Stimulated activated CD8-positive, alpha-beta memory T cell treated with anti-CD3 and anti-CD28 coated beads, Interleukin-15, amount 100 ng/mL, for 48 hours (primary cell): ENCODE measurements around the gene COL4A5.
"Not testable (repeated sequence)": the region's sequence is repeated elsewhere in the genome, so short reads cannot be mapped to it uniquely, and the experiment has no call there.

Experiments
- DNase-seq, 2 donors: peaks; one replicate each; pipeline ENCODE4 v3.0.0-alpha.2; 2020; ENCODE audit warnings: low read depth in 2 of 2

COL4A5 gene

GRCh38 chrX:108453841-108454240 lies 14.2 kb downstream of the COL4A5 start:
- DNase-seq = no peak

DNA sequence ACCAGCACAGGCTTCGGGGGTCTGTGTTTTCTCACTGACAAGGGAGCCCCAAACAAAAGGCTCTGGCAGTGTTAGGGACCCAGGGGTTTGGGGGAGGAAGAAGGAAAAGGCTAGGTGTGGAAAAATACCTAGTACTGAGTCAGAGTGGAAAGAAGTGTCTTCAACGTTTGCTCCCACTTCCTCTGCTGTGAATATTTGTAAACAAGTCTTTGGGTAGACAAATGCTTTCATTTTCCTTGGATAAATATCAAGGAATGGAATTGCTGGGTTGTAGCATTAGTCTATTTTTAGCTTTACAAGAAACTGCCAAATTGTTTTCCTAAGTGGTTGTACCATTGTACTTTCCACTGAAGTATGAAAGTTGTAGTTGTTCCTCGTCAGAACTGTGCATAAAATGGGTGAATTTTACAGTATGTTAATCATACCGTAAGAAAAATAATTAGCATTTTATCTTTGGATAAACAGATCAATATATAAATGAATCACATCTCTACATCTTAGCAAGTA lies 17.4 kb downstream of the COL4A5 start:
- DNase-seq = no peak

DNA sequence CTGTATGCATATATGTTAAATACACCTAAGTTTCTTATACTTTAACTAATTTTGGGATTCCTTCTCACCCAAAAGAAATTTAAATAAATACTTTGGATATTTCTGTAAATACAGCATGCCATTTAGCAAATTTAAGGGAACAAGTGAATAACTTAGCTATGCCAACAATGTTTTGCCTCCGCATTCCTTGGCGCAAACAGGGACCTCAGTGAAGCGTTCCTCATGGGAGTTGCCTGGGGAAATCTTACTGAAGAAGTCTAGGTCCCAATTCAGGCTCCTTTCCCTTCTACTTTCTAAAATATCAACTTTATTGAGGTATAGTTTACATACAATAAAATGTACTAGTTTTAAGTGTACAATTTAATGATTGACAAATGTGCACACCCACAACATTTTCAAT lies 25.0 kb downstream of the COL4A5 start:
- DNase-seq = no peak

DNA sequence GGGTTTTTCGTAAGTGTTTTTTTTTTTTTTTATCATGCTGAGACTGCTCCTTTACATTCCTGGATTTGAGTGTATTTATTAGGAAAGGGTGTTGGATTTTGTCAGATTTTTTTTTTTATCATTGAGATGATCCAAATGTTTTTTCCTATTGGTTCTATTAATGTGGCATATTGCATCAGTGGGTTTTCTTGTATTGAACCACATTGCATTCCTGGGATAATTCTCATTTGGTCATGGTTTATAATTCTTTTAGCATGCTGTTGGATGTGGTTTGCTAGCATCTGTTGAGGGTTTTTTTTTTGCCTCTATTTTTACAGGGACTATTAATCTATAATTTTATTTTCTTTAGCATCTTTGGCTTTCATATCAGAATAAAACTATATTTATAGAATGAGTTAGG lies 28.8 kb downstream of the COL4A5 start:
- DNase-seq = no peak

- DNase-seq = no peak
Measured at GRCh38 chrX:108473979-108474378, 34.3 kb downstream of the COL4A5 start.

GRCh38 chrX:108481528-108481927 lies 41.9 kb downstream of the COL4A5 start:
- DNase-seq = not testable (repeated sequence)

- no peak for DNase-seq
Measured at GRCh38 chrX:108484251-108484650, 44.6 kb downstream of the COL4A5 start.

DNA sequence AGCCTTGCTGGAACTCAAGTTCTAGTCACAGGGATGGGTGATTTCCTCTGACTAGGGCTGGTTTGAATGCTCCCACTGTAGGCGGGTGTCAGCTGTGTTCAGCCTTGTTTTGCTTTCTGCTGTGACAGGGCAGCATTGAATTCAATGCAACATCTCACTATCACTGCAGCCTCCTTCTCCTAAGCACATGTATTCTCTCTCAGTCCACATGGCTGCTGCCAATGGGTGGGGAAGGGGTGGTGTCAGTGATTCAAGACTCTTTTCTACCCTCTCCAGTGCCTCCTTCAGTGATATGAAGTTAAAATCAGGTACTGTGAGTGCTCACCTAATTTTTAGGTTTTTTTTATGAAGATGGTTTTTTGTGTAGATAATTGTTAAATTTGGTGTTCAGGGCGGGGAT lies 46.3 kb downstream of the COL4A5 start:
- no peak for DNase-seq

- DNase-seq = no peak
Measured at GRCh38 chrX:108494406-108495090, 54.9 kb downstream of the COL4A5 start.

- no peak for DNase-seq
Measured at GRCh38 chrX:108511721-108512120, 72.1 kb downstream of the COL4A5 start.

- no peak for DNase-seq
Measured at GRCh38 chrX:108516184-108516583, 76.5 kb downstream of the COL4A5 start.

DNA sequence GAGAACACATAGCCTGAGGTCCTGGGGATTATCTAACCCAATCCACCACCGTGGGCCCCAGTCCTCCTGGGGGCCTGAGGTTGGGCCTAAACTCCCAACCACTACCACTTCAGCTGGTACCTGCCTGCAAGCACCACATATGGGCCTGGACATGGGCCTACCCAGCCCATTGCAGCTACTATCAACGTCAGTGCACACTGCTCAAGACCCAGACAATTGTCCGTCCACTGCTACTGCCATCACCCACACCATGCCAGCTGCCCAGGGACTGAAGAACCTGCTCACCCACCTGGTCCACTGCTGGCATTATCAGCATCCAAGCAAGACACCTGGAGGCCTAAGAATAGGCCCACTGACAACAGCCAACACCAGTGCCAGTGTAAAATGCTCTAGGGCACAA lies 88.1 kb downstream of the COL4A5 start:
- no peak for DNase-seq

- DNase-seq = no peak
Measured at GRCh38 chrX:108537005-108537404, 97.4 kb downstream of the COL4A5 start.

DNA sequence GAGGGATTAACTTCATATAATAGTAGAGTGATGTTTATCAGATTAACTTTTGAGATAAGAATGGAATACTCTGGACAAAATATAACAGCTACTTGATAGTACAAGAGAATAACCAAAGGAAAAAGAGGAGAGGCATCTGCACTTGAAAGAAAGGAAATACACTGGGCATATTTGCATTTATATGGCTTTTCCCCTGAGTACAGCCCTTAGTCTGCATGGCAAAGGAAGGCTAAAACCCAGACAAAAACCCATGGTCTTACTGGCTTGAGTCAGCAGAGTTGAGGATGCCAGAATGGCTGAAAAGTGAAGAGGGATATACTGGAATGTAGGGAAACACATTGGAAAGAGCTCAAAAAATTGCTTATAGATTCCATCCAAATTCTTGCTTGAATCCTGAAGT lies 101.6 kb downstream of the COL4A5 start:
- DNase-seq = no peak

- DNase-seq = no peak
Measured at GRCh38 chrX:108557580-108557979, 117.9 kb downstream of the COL4A5 start.

DNA sequence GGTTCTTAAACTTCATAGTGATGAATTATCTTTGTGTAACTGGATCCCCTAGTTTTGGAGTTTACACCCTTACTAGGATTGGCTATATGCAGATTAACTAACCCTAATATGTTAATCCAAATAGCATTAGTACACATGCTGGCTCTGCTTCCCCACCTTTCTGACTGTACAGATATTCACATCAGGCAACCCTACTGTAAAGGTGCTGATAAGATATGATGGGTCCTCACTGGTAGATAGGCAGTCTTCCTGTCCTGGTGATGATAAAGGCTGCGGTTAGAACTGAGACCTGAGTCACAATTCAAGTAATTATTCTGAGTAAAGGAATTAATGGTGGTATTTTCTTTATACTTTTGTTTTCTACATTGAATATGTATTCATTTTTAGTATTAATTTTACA lies 118.6 kb downstream of the COL4A5 start:
- no peak for DNase-seq

DNA sequence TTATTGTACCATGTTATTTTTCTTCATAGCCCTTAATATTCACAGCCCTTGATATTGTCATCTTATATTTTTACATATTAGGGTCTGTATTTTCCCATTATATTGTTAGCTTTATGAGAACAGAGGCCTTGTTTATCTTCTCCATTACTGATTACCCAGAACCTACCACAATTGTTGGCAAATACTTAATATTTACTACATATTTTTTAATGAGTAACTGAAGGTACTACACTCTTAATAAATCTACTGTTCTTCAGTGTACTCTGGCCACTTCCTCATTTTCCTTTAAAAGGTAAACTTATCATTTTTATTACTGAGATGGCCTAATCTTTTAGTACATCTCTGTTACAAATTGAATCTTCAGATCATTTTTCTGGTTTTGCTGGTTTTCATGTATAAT lies 133.5 kb downstream of the COL4A5 start:
- DNase-seq = no peak

- no peak for DNase-seq
Measured at GRCh38 chrX:108582151-108582550, 142.5 kb downstream of the COL4A5 start.

DNA sequence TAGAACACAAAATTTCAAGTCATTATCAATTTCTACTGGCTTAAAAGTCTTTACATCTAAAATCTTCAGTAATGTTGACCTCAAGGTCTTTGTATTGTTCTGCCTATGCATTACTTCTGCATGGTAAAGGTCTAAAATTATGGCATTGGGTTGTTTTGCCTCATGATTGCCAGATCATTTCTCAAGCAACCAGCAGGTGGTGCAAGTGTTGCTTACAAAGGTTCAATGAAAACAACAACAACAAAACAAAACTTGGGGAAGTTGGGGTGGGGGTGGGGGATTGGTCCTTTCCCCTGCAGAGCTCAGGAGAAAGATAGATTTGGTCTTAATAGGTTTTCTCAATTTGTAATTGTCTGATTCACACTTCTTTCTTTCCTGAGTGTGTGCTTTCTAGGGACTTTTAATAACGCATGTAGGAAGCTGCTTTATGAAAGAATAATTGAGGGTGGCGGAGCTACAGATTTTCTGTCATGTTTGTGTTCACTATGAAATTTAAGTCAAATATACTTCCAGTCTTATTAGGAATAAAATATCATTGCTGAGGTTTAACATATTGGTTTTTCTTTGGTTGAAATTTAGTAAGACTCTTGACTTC lies 145.1 kb downstream of the COL4A5 start:
- no peak for DNase-seq

DNA sequence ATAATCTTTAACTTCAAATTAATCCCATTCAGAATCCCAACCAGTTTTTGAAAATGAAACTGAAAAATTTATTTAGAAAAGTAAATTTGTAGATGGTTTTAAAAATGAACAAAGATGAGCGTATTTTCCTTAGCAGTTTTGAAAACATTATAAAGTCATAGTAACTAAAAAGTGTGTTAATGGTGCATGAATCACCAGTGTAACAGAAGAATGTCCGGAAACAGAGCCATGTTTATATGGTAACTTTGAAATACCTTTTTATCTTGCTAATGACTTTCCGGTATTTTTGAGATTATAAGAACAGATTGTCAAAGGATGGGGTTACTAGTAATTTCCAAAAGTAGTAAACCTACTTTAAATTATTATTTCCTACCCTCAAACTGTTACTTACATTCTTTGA lies 150.9 kb downstream of the COL4A5 start:
- no peak for DNase-seq

- no peak for DNase-seq
Measured at GRCh38 chrX:108601276-108601675, 161.6 kb downstream of the COL4A5 start.

GRCh38 chrX:108610141-108610540 lies 170.5 kb downstream of the COL4A5 start:
- DNase-seq = no peak

GRCh38 chrX:108614616-108615015 lies 175.0 kb downstream of the COL4A5 start:
- no peak for DNase-seq

DNA sequence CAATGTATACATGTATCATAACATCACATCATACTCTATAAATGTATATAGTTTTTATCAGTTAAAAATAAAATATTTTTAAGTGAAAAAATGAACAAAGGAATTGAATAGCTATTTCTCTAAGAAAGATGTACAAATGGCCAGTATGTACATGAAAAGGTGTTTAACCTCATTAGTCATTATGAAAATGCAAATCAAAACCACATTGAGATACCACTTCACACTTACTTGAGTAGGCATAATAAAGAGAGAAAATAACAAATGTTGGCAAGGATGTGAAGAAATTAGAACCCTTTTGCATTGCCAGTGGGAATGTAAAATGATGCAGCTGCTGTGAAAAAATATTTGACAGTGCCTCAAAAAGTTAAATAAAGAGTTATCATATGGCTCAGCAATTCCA lies 201.2 kb downstream of the COL4A5 start:
- DNase-seq = no peak
